Mucosa of descending colon (tissue), 3 donors: ENCODE data around the gene HDAC7. TPM values are rescaled to one million over a fixed set of nuclear protein-coding genes. Genes with fewer than 3 reads are reported as not detected.

ENCODE experiments used
- ATAC-seq: fragments of 200-7000 bp; cut with Tn5 transposase; one replicate; pipeline ENCODE4 v1.9.1; 2020; ENCODE audit warnings: mild to moderate bottlenecking, moderate library complexity
- DNase-seq, 3 donors: peaks; one replicate each; pipeline ENCODE4 v3.0.0-alpha.2; 2020
- H3K36me3 ChIP-seq: fragments of 200-600 bp; one replicate; pipeline ENCODE4 v1.8.0; 2021; ENCODE audit warnings: low read depth, mild to moderate bottlenecking
- H3K4me1 ChIP-seq: fragments of 200-600 bp; one replicate; pipeline ENCODE4 v1.8.0; 2021; ENCODE audit warnings: low read depth, mild to moderate bottlenecking
- H3K4me3 ChIP-seq: fragments of 200-600 bp; one replicate; pipeline ENCODE4 v1.8.0; 2021; ENCODE audit warnings: mild to moderate bottlenecking
- H3K9me3 ChIP-seq: fragments of 200-600 bp; one replicate; pipeline ENCODE4 v1.8.0; 2021; ENCODE audit warnings: mild to moderate bottlenecking
- CTCF ChIP-seq: fragments of 200-600 bp; IDR thresholded peaks from one replicate; pipeline ENCODE4 v1.8.0; 2022; ENCODE audit warnings: antibody characterized with exemption, mild to moderate bottlenecking
- intact Hi-C, 2 donors: fragments of 100-400 bp; cut with DNase I in 1 of 2; cut with micrococcal nuclease in 1 of 2; formaldehyde crosslinking; loops; one replicate each; pipeline versions ENCODE4 v1.11.0 to v1.11.1; 2022; cut with DNase I, micrococcal nuclease
- total RNA-seq, 3 donors: library from RNA; stranded (reverse); fragmentation: NEBNext Ultra II Directional in 2 of 3; extraction: Animal tissue kit (Norgen Biotek cat#: 25700) in 2 of 3; gene quantifications; one replicate each; pipeline versions ENCODE4 v1.2.1 to v1.2.4, GENCODE V29; 2021 to 2023
- donor health status: DM: no; HTN: no; CAD: no; lungs with moderate emphysema.
- donor health status: DM: no; HTN: no; CAD: no.
- donor health status: DM: no; HTN: yes; CAD: no.

The HDAC7 gene
- total RNA-seq, 3 donors from 2014 or later: 19.5 to 67.4 (median 33.2) TPM

GRCh38 chr12:47743311-47743860, 76.3 kb downstream of the HDAC7 start:
- H3K9me3 ChIP-seq: no peaks in the 10 kb centered on the region
- peaks cover 14% of the 10 kb centered on the region for H3K4me1 ChIP-seq
- no peak overlapping the region for H3K4me3 ChIP-seq
- DNase-seq: peak in 1 of 3 donors; percentile 25
- intact Hi-C loops: loop anchor here in 1 of 2 donors (10.0 kb wide), 1 partner anchor 91 kb away; no protein-coding TSS in a partner anchor
- ATAC-seq: no peak
- no peak for TF ChIP-seq CTCF
- H3K36me3 ChIP-seq: no peaks in the 10 kb centered on the region

- ATAC-seq (peak; percentile 52), DNase-seq (peak; percentile 65 to 85 (median 77))
- no peak overlapping the region for H3K4me3 ChIP-seq
- no peaks in the 10 kb centered on the region for H3K9me3 ChIP-seq
- intact Hi-C loops: loop anchor here in 1 of 2 donors (10.0 kb wide), 1 partner anchor 92 kb away; no protein-coding TSS in a partner anchor
- peak; percentile 94 for TF ChIP-seq CTCF
- no peaks in the 10 kb centered on the region for H3K36me3 ChIP-seq
- peaks cover 14% of the 10 kb centered on the region for H3K4me1 ChIP-seq
Observed at GRCh38 chr12:47742253-47742825, 77.4 kb downstream of the HDAC7 start.

- Histone ChIP-seq H3K4me1 (peaks cover 20% of the 10 kb centered on the region), H3K4me3 (no peak overlapping the region), H3K36me3 (no peaks in the 10 kb centered on the region), H3K9me3 (no peaks in the 10 kb centered on the region)
- TF ChIP-seq CTCF: no peak
- ATAC-seq (peak; percentile 53), DNase-seq (peak; percentile 83 to 92 (median 83))
- intact Hi-C loops: loop anchor here in 1 of 2 donors (10.0 kb wide), 1 partner anchor 93 kb away; no protein-coding TSS in a partner anchor
Observed at GRCh38 chr12:47741340-47741703, 78.4 kb downstream of the HDAC7 start.

- intact Hi-C loops: loop anchor here in 1 of 2 donors (10.0 kb wide), 1 partner anchor 94 kb away; no protein-coding TSS in a partner anchor
Observed at GRCh38 chr12:47740606-47741339, 78.9 kb downstream of the HDAC7 start.

More at GRCh38 chr12:47740606-47741339, 78.9 kb downstream of the HDAC7 start:
- H3K4me1 ChIP-seq: peaks cover 24% of the 10 kb centered on the region
- no peak overlapping the region for H3K4me3 ChIP-seq
- no peaks in the 10 kb centered on the region for H3K9me3 ChIP-seq
- ATAC-seq (peak; percentile 4), DNase-seq (peak in 2 of 3 donors; percentile 54 to 70)
- no peak for TF ChIP-seq CTCF
- H3K36me3 ChIP-seq: no peaks in the 10 kb centered on the region
